Non-pigmented ciliary epithelial cell (primary cell): ENCODE data around the gene ANKRD13D.

Experiments used
- DNase-seq: peaks from one replicate; pipeline ENCODE4 v3.0.0-alpha.2; 2010; ENCODE audit warnings: low read depth

ANKRD13D gene

DNA sequence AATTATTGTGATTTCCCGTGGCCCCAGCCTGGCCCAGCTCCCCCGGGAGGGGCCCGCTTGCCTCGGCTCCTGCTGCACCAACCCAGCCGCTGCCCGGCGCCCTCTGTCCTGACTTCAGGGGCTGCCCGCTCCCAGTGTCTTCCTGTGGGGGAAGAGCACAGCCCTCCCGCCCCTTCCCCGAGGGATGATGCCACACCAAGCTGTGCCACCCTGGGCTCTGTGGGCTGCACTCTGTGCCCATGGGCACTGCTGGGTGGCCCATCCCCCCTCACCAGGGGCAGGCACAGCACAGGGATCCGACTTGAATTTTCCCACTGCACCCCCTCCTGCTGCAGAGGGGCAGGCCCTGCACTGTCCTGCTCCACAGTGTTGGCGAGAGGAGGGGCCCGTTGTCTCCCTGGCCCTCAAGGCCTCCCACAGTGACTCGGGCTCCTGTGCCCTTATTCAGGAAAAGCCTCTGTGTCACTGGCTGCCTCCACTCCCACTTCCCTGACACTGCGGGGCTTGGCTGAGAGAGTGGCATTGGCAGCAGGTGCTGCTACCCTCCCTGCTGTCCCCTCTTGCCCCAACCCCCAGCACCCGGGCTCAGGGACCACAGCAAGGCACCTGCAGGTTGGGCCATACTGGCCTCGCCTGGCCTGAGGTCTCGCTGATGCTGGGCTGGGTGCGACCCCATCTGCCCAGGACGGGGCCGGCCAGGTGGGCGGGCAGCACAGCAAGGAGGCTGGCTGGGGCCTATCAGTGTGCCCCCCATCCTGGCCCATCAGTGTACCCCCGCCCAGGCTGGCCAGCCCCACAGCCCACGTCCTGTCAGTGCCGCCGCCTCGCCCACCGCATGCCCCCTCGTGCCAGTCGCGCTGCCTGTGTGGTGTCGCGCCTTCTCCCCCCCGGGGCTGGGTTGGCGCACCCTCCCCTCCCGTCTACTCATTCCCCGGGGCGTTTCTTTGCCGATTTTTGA, 3.3 kb upstream of the ANKRD13D start:
- no peak for DNase-seq

GRCh38 chr11:67286621-67287333, 2.3 kb upstream of the ANKRD13D start:
- DNase-seq = no peak

GRCh38 chr11:67287355-67288197, 1.5 kb upstream of the ANKRD13D start:
- DNase-seq = no peak

DNA sequence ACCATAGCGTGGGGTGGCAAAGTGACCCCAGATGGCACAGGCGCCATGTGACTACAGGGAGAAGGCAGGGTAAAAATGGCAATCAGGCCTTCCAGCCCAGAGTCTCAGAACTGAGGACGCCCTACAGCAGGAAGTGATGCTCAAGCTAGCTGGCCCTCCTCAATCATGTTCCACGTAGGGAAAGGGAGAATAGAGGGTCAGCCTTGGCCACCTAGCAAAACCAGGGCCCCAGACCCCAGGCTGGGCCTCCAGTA, 978 bp upstream of the ANKRD13D start:
- DNase-seq = no peak

- DNase-seq = peak; percentile 50
Measured at GRCh38 chr11:67288452-67289225, 464 bp upstream of the ANKRD13D start.

DNA sequence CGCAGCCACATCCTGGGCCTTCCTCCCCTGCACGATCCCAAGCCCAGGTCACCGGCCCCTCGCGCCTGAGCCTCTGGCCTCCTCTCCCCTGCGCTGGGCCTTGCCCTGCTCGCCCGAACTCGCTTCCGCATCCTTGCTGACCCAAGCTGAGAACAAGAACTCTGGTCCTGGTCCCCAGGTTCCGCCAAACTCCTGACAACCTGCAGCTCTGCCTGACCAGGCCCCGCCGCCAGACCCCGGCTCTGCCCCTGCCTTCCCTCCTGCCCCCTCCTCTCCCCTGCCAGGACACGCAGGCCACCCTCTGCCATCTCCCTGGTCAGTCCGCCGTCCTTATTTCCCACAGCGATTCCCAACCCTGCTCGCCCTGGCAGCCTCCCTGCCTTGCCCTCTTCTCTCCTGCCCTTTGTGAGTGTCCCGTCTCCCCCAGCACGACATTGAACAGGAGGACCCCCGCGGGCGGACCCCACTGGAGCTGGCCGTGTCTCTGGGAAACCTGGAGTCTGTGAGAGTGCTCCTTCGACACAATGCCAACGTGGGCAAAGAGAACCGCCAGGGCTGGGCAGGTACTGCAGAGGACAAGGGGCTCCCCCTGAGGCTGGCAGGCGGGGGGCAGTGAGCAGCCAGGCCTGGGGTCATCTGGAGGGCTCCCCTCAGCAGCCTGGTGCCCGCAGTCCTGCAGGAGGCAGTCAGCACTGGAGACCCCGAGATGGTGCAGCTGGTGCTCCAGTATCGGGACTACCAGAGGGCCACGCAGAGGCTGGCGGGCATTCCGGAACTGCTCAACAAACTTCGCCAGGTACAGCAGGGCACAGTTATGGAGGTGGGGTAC, 762 bp downstream of the ANKRD13D start:
- no peak for DNase-seq

DNA sequence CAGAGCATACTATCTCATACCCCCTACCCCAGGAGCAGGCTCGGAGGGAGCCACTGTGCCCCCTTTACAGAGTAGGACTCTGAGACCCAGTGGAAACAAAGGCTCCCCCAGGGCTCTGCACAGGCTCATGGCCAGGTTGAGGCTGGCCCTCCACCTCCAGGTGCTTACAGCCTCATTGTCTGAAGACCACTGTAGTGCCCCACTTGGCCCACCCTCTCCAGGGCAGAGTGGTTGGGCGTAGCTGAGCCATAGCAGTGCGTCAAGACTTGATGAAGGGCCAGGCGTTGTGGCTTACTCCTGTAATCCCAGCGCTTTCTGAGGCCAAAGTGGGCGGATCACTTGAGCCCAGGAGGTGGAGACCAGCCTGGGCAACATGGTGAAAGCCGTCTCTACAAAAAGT, 1.7 kb downstream of the ANKRD13D start:
- DNase-seq = no peak

DNA sequence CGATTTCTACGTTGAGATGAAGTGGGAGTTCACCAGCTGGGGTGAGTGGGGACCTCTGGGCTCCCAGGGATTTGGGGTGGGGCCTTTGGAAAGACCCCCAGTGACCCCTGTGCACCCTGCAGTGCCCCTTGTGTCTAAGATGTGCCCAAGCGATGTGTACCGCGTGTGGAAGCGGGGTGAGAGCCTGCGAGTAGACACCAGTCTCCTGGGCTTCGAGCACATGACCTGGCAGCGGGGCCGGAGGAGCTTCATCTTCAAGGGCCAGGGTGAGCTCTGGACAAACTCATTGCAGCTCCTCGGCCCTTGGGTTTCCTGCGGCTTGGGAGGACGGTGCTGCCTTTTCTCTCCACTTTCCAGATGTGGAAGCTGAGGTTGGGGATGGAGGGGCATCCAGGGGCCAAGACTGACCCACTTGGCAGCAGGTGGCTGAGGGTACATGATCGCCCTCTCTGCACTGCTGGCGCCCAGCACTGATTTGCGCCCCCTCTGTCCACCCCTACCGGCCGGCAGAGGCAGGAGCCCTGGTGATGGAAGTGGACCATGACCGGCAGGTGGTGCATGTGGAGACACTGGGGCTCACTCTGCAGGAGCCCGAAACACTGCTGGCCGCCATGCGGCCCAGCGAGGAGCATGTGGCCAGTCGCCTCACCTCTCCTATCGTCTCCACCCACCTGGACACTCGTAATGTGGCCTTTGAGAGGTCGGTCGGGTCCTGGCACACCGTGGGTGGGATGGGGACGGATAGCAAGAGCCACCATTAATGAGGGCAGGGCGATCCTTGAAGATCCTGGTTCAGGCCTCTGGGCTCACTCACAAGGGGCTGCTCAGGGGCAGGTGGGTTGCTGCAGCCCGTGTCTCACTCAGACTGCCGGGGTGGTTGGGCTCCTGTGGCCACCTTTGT, 2.6 kb downstream of the ANKRD13D start:
- no peak for DNase-seq

GRCh38 chr11:67292671-67293070, 3.6 kb downstream of the ANKRD13D start:
- DNase-seq = no peak

GRCh38 chr11:67293090-67293489, 4.0 kb downstream of the ANKRD13D start:
- peak; percentile 31 for DNase-seq

GRCh38 chr11:67295846-67296245, 6.7 kb downstream of the ANKRD13D start:
- DNase-seq = no peak

GRCh38 chr11:67298786-67299185, 9.7 kb downstream of the ANKRD13D start:
- DNase-seq = no peak

GRCh38 chr11:67299471-67300191, 10.5 kb downstream of the ANKRD13D start:
- DNase-seq = no peak

DNA sequence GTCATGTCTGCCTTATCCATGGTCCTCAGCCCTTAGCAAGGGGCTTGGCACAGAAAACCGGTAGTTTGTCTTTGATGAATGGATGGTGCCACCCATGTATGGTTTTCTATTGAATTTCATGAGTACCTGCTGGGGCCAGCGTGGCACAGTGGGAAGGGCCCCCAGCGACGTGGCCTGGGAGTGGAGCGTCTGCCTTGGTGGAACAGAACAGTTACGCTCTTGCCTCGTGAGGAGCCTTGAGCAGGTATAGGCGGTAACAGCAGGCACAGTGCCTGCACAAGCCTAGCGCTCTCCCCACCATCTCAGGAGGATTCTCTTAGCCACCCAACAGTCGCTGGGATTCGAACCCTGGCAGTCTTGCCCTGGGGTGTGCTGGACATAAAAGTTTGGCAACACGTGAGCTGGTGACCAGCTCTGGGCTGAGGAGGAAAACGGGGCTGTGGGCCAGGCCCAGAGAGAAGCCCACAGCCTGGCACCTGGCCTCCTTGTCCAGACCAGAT, 11.2 kb downstream of the ANKRD13D start:
- DNase-seq = no peak

DNA sequence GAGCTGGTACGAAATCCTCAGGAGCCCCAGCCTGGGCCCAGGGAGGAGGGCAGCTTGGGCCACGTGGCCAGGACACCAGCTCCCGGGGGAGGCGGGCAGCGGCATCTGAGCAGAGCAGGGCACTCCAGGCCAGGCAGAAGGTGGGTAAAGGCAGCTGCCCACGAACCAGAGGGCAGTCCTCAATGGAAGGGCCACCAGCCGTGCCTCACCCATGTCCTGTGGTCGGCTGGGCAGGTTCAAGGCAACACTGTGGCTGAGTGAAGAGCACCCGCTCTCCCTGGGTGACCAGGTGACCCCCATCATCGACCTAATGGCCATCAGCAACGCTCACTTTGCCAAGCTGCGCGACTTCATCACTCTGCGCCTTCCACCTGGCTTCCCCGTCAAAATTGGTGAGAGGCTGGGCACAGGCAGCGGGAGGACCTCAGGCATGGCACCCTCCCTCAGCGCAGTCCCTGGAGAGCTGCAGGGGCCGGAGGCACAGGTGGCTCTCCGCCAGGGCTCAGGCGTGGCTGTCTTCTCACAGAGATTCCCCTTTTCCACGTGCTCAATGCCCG, 11.7 kb downstream of the ANKRD13D start:
- DNase-seq = no peak

DNA sequence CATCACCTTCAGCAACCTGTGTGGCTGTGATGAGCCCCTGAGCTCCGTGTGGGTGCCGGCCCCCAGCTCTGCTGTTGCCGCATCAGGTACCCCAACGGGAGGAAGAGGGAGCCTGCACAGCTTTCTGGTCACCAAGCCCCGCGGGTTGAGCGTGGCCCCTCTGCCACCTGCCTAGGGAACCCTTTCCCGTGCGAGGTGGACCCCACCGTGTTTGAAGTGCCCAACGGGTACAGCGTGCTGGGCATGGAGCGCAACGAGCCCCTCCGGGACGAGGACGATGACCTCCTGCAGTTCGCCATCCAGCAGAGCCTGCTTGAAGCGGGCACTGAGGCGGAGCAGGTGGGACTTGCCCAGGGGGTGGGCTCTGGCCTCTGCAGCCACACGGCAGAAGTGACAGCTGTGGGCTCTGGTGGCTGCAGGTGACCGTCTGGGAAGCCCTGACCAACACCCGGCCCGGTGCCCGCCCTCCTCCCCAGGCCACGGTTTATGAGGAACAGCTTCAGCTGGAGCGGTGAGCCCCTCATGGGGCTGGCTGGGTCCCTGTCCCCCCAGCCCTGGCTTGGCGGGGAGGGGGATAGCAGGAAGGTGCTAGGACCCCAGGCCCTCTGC, 12.3 kb downstream of the ANKRD13D start:
- DNase-seq = no peak

- DNase-seq = no peak
Measured at GRCh38 chr11:67301951-67302516, 12.9 kb downstream of the ANKRD13D start.
